Measurements from ENCODE around the gene NLE1.

GRCh38 chr17:35170968-35171771 is 29.1 kb upstream of the NLE1 start:
- peak in 2 of 3 donors; percentile 37 to 39 for TF ChIP-seq CTCF (IDR thresholded peaks at IDR 0.05)
- TF ChIP-seq POLR2A (IDR thresholded peaks at IDR 0.05) = no peak

All from breast epithelium (tissue), 3 donors.